HCT116 (cell line): Measurements from ENCODE around the gene C4orf36. TPM values are rescaled to one million over a fixed set of nuclear protein-coding genes. Genes with fewer than 3 reads are reported as not detected.

Experiments
- ATAC-seq: fragments of 200-7000 bp; cut with Tn5 transposase; 2 replicates; pipeline ENCODE4 v1.9.1; 2020; ENCODE audit warnings: mild to moderate bottlenecking, moderate library complexity
- BruUV-seq: library from RNA; stranded (reverse); fragments of 400-500 nt; replicated peaks from 2 replicates; lab custom pipeline; 2021; lab: Mats Ljungman, UMichigan
- CTCF ChIA-PET: fragments of 300-600 bp; sonication (Branson Sonifier 250); formaldehyde crosslinking; loops from one replicate; lab custom pipeline; 2021; ENCODE audit warnings: antibody characterized with exemption; lab: Charles Lee
- POLR2A ChIA-PET: fragments of 300-600, 350-600 bp; sonication (Branson Sonifier 250); formaldehyde crosslinking; loops from one replicate; lab custom pipeline; 2021; ENCODE audit warnings: antibody characterized with exemption; lab: Charles Lee
- RAD21 ChIA-PET, 2 experiments: fragments of 300-600 bp; sonication (Branson Sonifier 250); formaldehyde crosslinking; loops; one replicate each; lab custom pipeline; 2023; ENCODE audit warnings: low total read pairs in 2 of 2; ENCODE audit not compliant: uncharacterized antibody in 2 of 2, unreplicated experiment in 2 of 2, low non-redundant PET in 1 of 2; lab: Charles Lee
- DNase-seq: peaks from one replicate; pipeline ENCODE4 v3.0.0-alpha.2; 2010; ENCODE audit warnings: low read depth, low spot score
- H2AFZ ChIP-seq: fragments of 200-600 bp; shearing (Covaris generic), sonication (generic); 2 replicates; pipeline ENCODE4 v1.6.1; 2017; ENCODE audit warnings: low read depth, mixed run types, mixed read lengths, antibody characterized with exemption, low read length; ENCODE audit not compliant: poor library complexity, severe bottlenecking
- H3K27ac ChIP-seq: 2 replicates; pipeline ENCODE4 v1.5.1; 2012; ENCODE audit warnings: low read depth, low read length
- H3K27me3 ChIP-seq: fragments of 200-600 bp; sonication (generic); 2 replicates; pipeline ENCODE4 v1.6.1; 2016; ENCODE audit warnings: mixed run types, low read length, mixed read lengths; ENCODE audit not compliant: insufficient read depth
- H3K36me3 ChIP-seq, 2 experiments: fragments of 200-500 bp in 1 of 2; fragments of 200-600 bp in 1 of 2; sonication (Bioruptor generic) in 1 of 2; sonication (generic) in 1 of 2; 2 replicates each; pipeline versions ENCODE4 v1.5.1 to v1.6.1; 2014 to 2016; ENCODE audit warnings: low read length in 2 of 2, inconsistent platforms in 1 of 2, mixed read lengths in 1 of 2, mixed run types in 1 of 2; ENCODE audit not compliant: insufficient read depth in 2 of 2, control insufficient read depth in 1 of 2
- H3K4me1 ChIP-seq, 2 experiments: fragments of 200-600 bp in 1 of 2; sonication (generic) in 1 of 2; 2 replicates each; pipeline versions ENCODE4 v1.5.1 to v1.6.1; 2012 to 2017; ENCODE audit warnings: low read length in 2 of 2, inconsistent platforms in 1 of 2, mild to moderate bottlenecking in 1 of 2, mixed read lengths in 1 of 2, mixed run types in 1 of 2, moderate library complexity in 1 of 2; ENCODE audit not compliant: insufficient read depth in 2 of 2, control insufficient read depth in 1 of 2
- H3K4me2 ChIP-seq: fragments of 200-600 bp; sonication (generic); 2 replicates; pipeline ENCODE4 v1.6.1; 2017; ENCODE audit warnings: mixed run types, low read length, mixed read lengths
- H3K4me3 ChIP-seq, 2 experiments: fragments of 200-600 bp in 1 of 2; sonication (generic) in 1 of 2; replicated peaks in 1 of 2; 2 replicates each; pipeline ENCODE4 v1.5.1; 2011 to 2016; ENCODE audit warnings: low read length in 2 of 2, control low read depth in 1 of 2, low read depth in 1 of 2, mild to moderate bottlenecking in 1 of 2, mixed read lengths in 1 of 2, mixed run types in 1 of 2
- H3K79me2 ChIP-seq: fragments of 200-600 bp; sonication (generic); 2 replicates; pipeline ENCODE4 v1.6.1; 2017; ENCODE audit warnings: mild to moderate bottlenecking, mixed run types, low read length, moderate library complexity, mixed read lengths; ENCODE audit not compliant: insufficient read depth
- H3K9ac ChIP-seq: fragments of 200-600 bp; sonication (generic); 2 replicates; pipeline ENCODE4 v1.6.1; 2016; ENCODE audit warnings: low read length, mixed read lengths
- H3K9me2 ChIP-seq: fragments of 200-600 bp; sonication (generic), shearing (Covaris generic); 2 replicates; pipeline ENCODE4 v1.6.1; 2017; ENCODE audit warnings: mixed run types, mild to moderate bottlenecking, moderate library complexity; ENCODE audit not compliant: insufficient read depth
- H3K9me3 ChIP-seq, 2 experiments: fragments of 200-500 bp in 1 of 2; fragments of 200-600 bp in 1 of 2; sonication (Bioruptor generic) in 1 of 2; sonication (generic) in 1 of 2; 2 replicates each; pipeline ENCODE4 v1.6.1; 2014 to 2017; ENCODE audit warnings: low read length in 2 of 2, mixed read lengths in 2 of 2, inconsistent platforms in 1 of 2, low read depth in 1 of 2, mild to moderate bottlenecking in 1 of 2, mixed run types in 1 of 2, moderate library complexity in 1 of 2; ENCODE audit not compliant: control insufficient read depth in 1 of 2, insufficient read depth in 1 of 2
- H4K20me1 ChIP-seq: fragments of 200-600 bp; sonication (generic), shearing (Covaris generic); 2 replicates; pipeline ENCODE4 v1.6.1; 2017; ENCODE audit warnings: mixed run types, mild to moderate bottlenecking, moderate library complexity; ENCODE audit not compliant: insufficient read depth
- ATF3 ChIP-seq: IDR thresholded peaks from 2 replicates; pipeline ENCODE4 v1.6.1; 2012
- CBX3 ChIP-seq: IDR thresholded peaks from 2 replicates; pipeline ENCODE4 v1.6.1; 2012; ENCODE audit warnings: low read depth
- CEBPB ChIP-seq: IDR thresholded peaks from 2 replicates; pipeline ENCODE4 v1.6.1; 2012; ENCODE audit warnings: low read depth
- CTCF ChIP-seq, 3 experiments: fragments of 200-600 bp in 1 of 3; sonication (generic) in 1 of 3; IDR thresholded peaks in 2 of 3; conservative IDR thresholded peaks in 1 of 3; 2 replicates each; pipeline ENCODE4 v1.5.1; 2012 to 2017; ENCODE audit warnings: low read depth in 2 of 3, low read length in 2 of 3, antibody characterized with exemption in 1 of 3, borderline replicate concordance in 1 of 3, control low read depth in 1 of 3, mild to moderate bottlenecking in 1 of 3, mixed read lengths in 1 of 3, mixed run types in 1 of 3, moderate library complexity in 1 of 3; ENCODE audit not compliant: insufficient read depth in 1 of 3
- EGR1 ChIP-seq: IDR thresholded peaks from 2 replicates; pipeline ENCODE4 v1.6.1; 2012; ENCODE audit warnings: low read depth
- ELF1 ChIP-seq: IDR thresholded peaks from 2 replicates; pipeline ENCODE4 v1.6.1; 2012; ENCODE audit warnings: low read depth, borderline replicate concordance
- EZH2phosphoT487 ChIP-seq: fragments of 200-600 bp; IDR thresholded peaks from 2 replicates; pipeline ENCODE4 v1.6.1; 2018; ENCODE audit warnings: antibody characterized with exemption, borderline replicate concordance
- JUND ChIP-seq: IDR thresholded peaks from 2 replicates; pipeline ENCODE4 v1.6.1; 2012
- MAX ChIP-seq: IDR thresholded peaks from 2 replicates; pipeline ENCODE4 v1.6.1; 2012
- POLR2AphosphoS5 ChIP-seq: IDR thresholded peaks from 2 replicates; pipeline ENCODE4 v1.6.1; 2011; ENCODE audit warnings: mild to moderate bottlenecking, low read depth, low read length, moderate library complexity
- RAD21 ChIP-seq: IDR thresholded peaks from 2 replicates; pipeline ENCODE4 v1.6.1; 2012; ENCODE audit warnings: low read depth, mild to moderate bottlenecking
- SIN3A ChIP-seq: IDR thresholded peaks from 2 replicates; pipeline ENCODE4 v1.6.1; 2012; ENCODE audit warnings: low read depth
- SRF ChIP-seq: IDR thresholded peaks from 2 replicates; pipeline ENCODE4 v1.6.1; 2012; ENCODE audit warnings: low read depth
- TCF7L2 ChIP-seq: IDR thresholded peaks from 2 replicates; pipeline ENCODE4 v1.7.0; 2011; ENCODE audit warnings: borderline replicate concordance, inconsistent platforms; ENCODE audit not compliant: insufficient read depth, insufficient read length; ENCODE audit errors: extremely low read depth
- YY1 ChIP-seq: IDR thresholded peaks from 2 replicates; pipeline ENCODE4 v1.6.1; 2011; ENCODE audit warnings: low read length, low read depth, moderate library complexity, mild to moderate bottlenecking; ENCODE audit not compliant: insufficient replicate concordance; ENCODE audit errors: extremely low read depth
- ZFX ChIP-seq: fragments of 450-650 bp; IDR thresholded peaks from 2 replicates; pipeline ENCODE4 v1.6.1; 2017
- ZNF274 ChIP-seq: fragments of 200-500 bp; sonication (Bioruptor generic); IDR thresholded peaks from 2 replicates; pipeline ENCODE4 v1.6.1; 2014; ENCODE audit warnings: mild to moderate bottlenecking, low read depth, low read length, inconsistent platforms
- intact Hi-C: fragments of 100-400 bp; cut with micrococcal nuclease; formaldehyde crosslinking; loops from 2 replicates; pipeline ENCODE4 v1.10.0; 2022
- total RNA-seq: library from RNA; stranded (reverse); gene quantifications from one replicate; pipeline ENCODE4 v1.2.1, GENCODE V29; 2021; ENCODE audit not compliant: unreplicated experiment

C4orf36 gene
- total RNA-seq, 1 experiment from 2014 or later, result 1.8 TPM

GRCh38 chr4:86837691-86838503 is 54.3 kb downstream of the C4orf36 start:
- intact Hi-C loops, result no loop called here
- POLR2A ChIA-PET, result no interaction called here
- CTCF ChIA-PET, result interaction anchor here (0.7 kb wide), 1 partner anchor 12 kb away, joined by 3 read pairs; no protein-coding TSS in a partner anchor

GRCh38 chr4:86835677-86836076 is 56.5 kb downstream of the C4orf36 start:
- ATAC-seq (no peak), DNase-seq (no peak)
- ChIA-PET RAD21 (no interaction called here), CTCF (no interaction called here), POLR2A (no interaction called here)
- Histone ChIP-seq H3K4me3 (no peak overlapping the region), H3K27ac (no peak overlapping the region), H3K9me3 (no peaks in the 10 kb centered on the region), H3K4me2 (no peak overlapping the region), H3K79me2 (no peaks in the 10 kb centered on the region), H3K36me3 (no peaks in the 10 kb centered on the region), H3K9me2 (no peaks in the 10 kb centered on the region), H3K27me3 (no peaks in the 10 kb centered on the region), H3K4me1 (peaks cover 5 to 22% of the 10 kb centered on the region in 2 experiments), H4K20me1 (no peaks in the 10 kb centered on the region), H3K9ac (no peak overlapping the region), H2AFZ (no peak overlapping the region)
- intact Hi-C loops, result no loop called here
- no TSS peak for BruUV-seq
- TF ChIP-seq CTCF (IDR thresholded peaks at IDR 0.05 in 2 of 3, conservative IDR thresholded peaks at IDR 0.05 in 1 of 3; ENCODE audit: borderline replicate concordance in 1 of 3, insufficient read depth in 1 of 3, low read depth in 2 of 3, low read length in 2 of 3) (no peak), ELF1 (no peak), CBX3 (no peak), MAX (no peak), JUND (no peak), SIN3A (no peak), ATF3 (no peak)

More at GRCh38 chr4:86837691-86838503, 54.3 kb downstream of the C4orf36 start:
- Histone ChIP-seq H3K36me3 (no peaks in the 10 kb centered on the region), H4K20me1 (no peaks in the 10 kb centered on the region), H3K4me1 (peaks cover 0 to 5% of the 10 kb centered on the region in 2 experiments; a peak in 1 of 4 replicates), H2AFZ (no peak overlapping the region), H3K9me2 (no peaks in the 10 kb centered on the region), H3K9ac (no peak overlapping the region), H3K9me3 (no peaks in the 10 kb centered on the region), H3K79me2 (no peaks in the 10 kb centered on the region), H3K4me3 (no peak overlapping the region), H3K4me2 (no peak overlapping the region), H3K27me3 (no peaks in the 10 kb centered on the region), H3K27ac (no peak overlapping the region)
- RAD21 ChIA-PET, result no interaction called here
- no peak for TF ChIP-seq SIN3A
- no peak for TF ChIP-seq SRF
- TF ChIP-seq EGR1, result no peak
- TF ChIP-seq CBX3, result no peak
- TF ChIP-seq TCF7L2, result no peak
- TF ChIP-seq ELF1, result no peak
- no peak for TF ChIP-seq YY1
- no peak for TF ChIP-seq ZNF274
- TF ChIP-seq MAX, result no peak
- no peak for TF ChIP-seq CEBPB
- no peak for TF ChIP-seq POLR2AphosphoS5
- TF ChIP-seq ZFX, result no peak
- no peak for TF ChIP-seq EZH2phosphoT487
- TF ChIP-seq RAD21, result no peak
- no TSS peak for BruUV-seq
- no peak for DNase-seq
- ATAC-seq, result no peak
